CMK (cell line): ENCODE data around the gene TMEM209.

ENCODE experiments used
- DNase-seq: peaks from one replicate; pipeline ENCODE4 v3.0.0-alpha.2; 2010; ENCODE audit warnings: low read depth

The TMEM209 gene

GRCh38 chr7:130143986-130144311 is 61.3 kb downstream of the TMEM209 start:
- DNase-seq: no peak

- no peak for DNase-seq
Measured at GRCh38 chr7:130143334-130143732, 61.9 kb downstream of the TMEM209 start.

GRCh38 chr7:130142654-130143333 is 62.4 kb downstream of the TMEM209 start:
- DNase-seq: no peak

DNA sequence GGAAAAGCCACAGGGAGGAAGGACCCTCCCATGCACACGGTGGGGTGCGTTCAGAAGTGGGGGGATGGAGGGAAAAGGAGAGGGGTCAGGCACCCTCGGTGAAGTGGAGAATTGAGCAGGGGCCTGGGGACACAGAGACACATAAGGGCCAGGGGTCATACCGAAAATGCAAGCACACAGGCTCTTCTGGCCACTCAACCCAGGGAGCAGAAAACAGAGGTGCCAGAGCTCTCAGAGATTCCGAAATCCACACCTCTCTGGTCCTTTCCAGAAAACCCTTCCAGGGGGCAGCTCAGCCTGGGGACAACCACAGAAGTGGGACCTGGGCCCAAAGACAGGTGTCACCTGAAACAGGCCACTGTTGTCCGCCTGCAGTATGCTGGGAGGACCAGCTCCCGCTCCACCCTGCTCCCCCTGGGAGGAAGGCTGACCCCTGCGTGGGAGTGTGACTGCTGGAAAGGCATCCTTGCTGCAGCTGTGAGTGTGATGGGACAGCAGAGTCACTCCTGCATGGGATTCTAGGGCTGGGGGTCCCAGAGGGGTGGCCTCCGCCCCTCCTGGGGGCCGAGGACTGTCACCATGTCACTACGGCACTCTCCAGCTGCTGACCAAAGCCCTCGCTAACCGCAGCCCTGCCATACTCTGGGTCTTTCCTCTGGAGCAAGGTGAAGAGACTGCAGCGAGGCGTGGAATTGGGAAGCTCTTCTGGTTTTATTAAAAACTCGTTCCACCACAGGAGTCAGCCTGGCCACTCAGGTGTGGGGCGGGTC is 63.1 kb downstream of the TMEM209 start:
- no peak for DNase-seq

GRCh38 chr7:130141161-130141883 is 63.9 kb downstream of the TMEM209 start:
- DNase-seq: no peak

GRCh38 chr7:130140551-130141160 is 64.5 kb downstream of the TMEM209 start:
- DNase-seq: no peak

DNA sequence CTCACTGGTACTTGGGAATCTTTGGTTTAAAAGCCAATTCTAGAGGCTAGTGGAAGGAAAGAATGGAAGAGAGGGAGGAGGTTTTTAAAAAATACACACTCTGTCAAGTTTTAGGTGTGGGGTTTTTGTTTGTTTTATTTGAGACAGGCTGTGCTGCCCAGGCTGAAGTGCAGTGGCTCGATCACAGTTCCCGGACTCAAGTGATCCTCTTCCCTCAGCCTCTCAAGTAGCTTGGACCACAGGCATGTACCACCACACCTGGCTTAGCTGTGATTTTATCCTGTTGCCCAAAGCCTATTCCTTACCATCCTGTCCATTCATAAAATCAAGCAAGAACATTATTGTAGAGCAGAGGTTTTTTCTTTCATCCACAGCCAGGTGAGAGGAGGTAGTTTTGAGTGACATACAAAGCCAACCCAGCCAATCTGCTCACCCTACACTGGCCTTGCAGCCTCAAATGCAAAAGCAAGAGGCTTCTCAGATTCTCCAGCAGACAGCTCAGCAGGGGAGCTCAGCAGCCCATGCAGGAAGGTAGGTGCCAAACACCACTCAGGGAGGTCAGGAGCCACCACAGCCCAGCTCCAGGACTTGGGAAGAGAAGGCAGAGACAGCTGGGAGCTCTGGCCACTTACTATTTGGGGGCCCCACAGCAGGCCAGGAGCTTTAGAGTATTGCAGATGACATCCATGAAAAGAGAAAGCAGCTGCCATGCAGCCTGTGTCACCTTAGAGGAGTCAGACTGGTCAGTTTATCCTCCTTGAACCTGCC is 65.8 kb downstream of the TMEM209 start:
- no peak for DNase-seq

DNA sequence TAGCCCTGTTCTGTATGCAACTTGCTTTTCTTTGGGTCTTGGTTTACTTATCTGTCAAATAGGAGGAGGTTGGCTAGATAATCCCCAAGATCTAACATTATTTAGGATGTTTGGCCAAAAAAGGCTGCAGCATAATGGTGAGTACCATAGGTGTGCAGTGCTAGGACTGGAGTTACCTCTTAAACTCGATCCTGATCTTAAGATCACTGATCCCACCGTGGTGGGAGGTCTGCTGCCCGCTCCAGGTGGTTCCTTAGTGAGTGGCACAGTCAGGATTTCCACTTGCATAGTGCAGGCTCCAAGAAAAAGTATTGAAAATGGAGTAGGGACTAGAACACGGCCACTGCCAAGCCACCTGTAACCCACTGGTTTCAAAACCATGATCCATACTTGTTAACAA is 68.0 kb downstream of the TMEM209 start:
- DNase-seq: no peak

GRCh38 chr7:130136579-130137167 is 68.5 kb downstream of the TMEM209 start:
- no peak for DNase-seq

DNA sequence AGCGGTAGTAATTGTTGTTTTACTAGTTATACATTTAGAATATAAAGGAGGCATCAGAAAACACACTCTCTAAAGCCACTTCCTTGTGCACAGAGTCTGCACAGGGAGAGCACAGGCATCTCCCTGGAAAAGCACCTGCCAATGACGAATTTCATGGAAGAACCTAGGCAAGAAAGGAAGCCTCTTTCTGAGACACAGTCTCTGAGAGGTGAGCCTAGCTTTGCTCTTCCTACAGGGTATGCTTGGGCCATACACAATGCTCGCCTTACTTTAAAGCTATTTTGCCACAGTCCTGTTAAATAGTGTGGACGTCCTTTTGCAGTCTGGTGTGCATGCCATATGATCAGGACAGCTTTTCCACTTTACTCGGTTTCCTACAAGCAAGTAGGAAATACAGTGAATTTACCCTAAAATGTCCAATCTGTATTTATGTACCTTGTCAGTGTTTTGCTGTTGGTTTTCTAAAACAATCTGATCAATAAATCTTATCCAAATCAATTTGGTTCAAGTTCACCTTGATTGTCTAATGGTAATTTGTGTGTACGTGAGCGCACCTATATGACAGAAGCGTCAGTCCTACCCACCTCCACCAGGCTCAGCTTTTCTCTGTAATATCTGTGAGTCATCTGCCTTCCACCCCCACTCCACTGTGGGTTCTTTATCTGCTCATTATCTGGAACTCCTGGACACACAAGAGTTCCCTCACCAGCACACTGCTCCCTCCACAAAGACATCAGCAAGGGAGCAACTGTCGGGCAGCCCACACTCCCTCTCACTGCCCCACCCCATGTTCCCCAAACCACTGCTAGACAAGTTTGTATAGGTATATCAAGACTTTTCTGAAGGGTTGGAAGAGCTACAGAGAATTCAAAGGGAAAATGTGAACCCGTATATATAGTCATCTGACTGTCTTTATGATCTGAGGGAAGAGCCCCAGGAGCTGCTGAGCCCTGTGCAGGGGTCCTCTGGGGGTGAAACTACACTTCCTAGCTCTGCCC is 69.7 kb downstream of the TMEM209 start:
- no peak for DNase-seq

DNA sequence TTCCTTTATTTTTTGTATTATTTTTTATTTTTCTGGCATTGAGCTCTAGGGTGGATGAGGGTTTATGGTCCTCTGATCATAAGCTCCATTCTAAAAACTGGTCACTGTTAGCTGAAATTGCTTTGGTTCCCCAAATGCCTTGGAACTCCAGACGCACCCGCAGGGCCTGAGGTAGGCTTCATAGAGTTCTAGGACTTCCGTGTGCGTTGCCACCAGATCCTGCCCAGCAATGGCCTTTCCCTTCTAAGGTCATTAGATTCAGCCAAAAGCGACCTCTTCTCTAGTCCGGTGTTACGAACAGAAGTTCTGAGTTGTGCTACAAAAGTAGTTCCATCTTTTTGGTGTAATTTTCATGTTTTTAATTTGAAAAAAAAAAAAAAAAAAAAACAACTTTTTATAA is 70.5 kb downstream of the TMEM209 start:
- DNase-seq: no peak

GRCh38 chr7:130134106-130134636 is 71.0 kb downstream of the TMEM209 start:
- no peak for DNase-seq

DNA sequence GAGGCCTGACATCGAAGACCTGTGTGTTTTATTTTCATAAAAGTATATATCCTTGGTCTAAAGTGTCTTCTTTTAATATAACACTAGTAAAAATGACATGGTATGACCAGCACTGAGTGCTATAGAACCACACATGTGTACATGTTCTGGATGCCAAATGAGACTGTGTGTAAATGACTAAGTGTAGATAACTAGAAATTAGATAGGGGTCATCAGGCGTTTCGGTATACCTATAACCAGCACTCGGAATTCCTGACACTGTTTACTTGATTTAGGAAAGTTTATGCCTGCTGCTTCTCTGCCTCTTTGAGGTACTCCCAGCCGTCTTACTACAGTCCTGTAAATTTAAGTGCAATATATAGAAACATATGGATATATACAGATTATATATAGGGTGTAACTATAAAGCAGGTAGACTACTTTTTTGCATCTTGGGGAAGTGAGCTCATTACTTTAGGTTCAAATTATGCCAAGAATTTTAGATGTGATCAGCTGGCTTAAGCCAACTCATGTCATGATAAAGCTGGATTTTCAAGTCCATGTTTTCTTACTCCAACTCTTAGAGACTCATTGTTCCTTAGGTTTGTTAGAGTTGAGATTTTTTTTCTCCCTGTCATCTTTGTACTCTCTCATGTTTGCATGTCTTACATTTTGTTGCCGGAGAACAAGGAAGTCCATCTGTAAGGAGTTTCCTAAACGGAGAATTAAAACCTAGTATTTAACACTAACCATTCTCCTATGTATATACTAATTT is 72.0 kb downstream of the TMEM209 start:
- DNase-seq: no peak

GRCh38 chr7:130131964-130132875 is 73.0 kb downstream of the TMEM209 start:
- DNase-seq: no peak

GRCh38 chr7:130131191-130131834 is 73.9 kb downstream of the TMEM209 start:
- no peak for DNase-seq

- DNase-seq: no peak
Measured at GRCh38 chr7:130129011-130129411, 76.2 kb downstream of the TMEM209 start.

DNA sequence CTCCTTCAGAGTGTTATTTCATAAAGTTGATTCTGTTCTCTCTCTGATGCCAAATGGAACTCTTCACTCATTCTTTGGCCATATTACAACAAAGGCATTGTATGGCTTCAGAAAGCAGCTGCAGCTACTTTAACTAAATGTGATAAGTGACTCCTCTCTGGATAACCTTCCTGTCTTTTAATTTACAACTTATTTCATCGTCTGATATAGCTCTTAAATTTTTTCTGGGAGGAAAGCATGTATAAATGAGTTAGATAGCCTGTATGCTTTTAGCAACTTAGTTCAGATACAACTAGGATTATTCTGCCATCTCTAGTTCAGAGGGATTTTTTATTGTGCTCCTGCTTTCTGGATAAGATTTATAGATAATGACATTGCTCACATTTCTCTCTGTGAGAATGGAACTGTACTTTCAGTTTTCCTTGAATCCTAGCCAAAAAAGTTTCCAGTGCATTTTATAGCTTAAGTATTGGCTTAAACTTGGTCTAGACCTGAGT is 77.3 kb downstream of the TMEM209 start:
- DNase-seq: no peak
